Heart left ventricle (tissue), 16 donors: Measurements from ENCODE around the gene ZNF516. TPM values are rescaled to one million over a fixed set of nuclear protein-coding genes. Genes with fewer than 3 reads are reported as not detected.
A peak's percentile ranks its signal among the peaks of the same experiment; 100 is the strongest.

Experiments
- ATAC-seq, 4 donors: fragments of 200-7000 bp; cut with Tn5 transposase; one replicate each; pipeline ENCODE4 v1.9.1; 2020 to 2022; ENCODE audit warnings: moderate library complexity in 4 of 4, mild to moderate bottlenecking in 3 of 4, moderate number of reproducible peaks in 1 of 4
- DNase-seq, 5 donors: peaks; one replicate each; pipeline ENCODE4 v3.0.0-alpha.2; 2020
- H3K27ac ChIP-seq, 12 donors: fragments of 200-600 bp; sonication (generic) in 4 of 12; one replicate each; pipeline versions ENCODE4 v1.5.0 to v1.8.0; 2016 to 2022; ENCODE audit warnings: mild to moderate bottlenecking in 2 of 12
- H3K27me3 ChIP-seq, 9 donors: fragments of 200-600 bp; sonication (generic) in 2 of 9; one replicate each; pipeline versions ENCODE4 v1.5.1 to v1.8.0; 2016 to 2022; ENCODE audit warnings: mild to moderate bottlenecking in 3 of 9
- H3K36me3 ChIP-seq, 9 donors: fragments of 200-600 bp; sonication (generic) in 2 of 9; one replicate each; pipeline versions ENCODE4 v1.5.0 to v1.8.0; 2018 to 2022; ENCODE audit warnings: mild to moderate bottlenecking in 2 of 9
- H3K4me1 ChIP-seq, 12 donors: fragments of 200-600 bp; sonication (generic) in 4 of 12; one replicate each; pipeline versions ENCODE4 v1.5.0 to v1.8.0; 2016 to 2022; ENCODE audit warnings: mild to moderate bottlenecking in 3 of 12
- H3K4me3 ChIP-seq, 12 donors: fragments of 200-600 bp; sonication (generic) in 4 of 12; one replicate each; pipeline versions ENCODE4 v1.5.0 to v1.8.0; 2017 to 2022; ENCODE audit warnings: mild to moderate bottlenecking in 9 of 12, moderate library complexity in 4 of 12
- H3K9me3 ChIP-seq, 12 donors: fragments of 200-600 bp; sonication (generic) in 4 of 12; one replicate each; pipeline versions ENCODE4 v1.5.0 to v1.8.0; 2016 to 2022; ENCODE audit warnings: mild to moderate bottlenecking in 1 of 12
- POLR2A ChIP-seq, 2 donors: fragments of 450-650 bp; IDR thresholded peaks; one replicate each; pipeline ENCODE4 v1.6.1; 2017; ENCODE audit warnings: antibody characterized with exemption in 2 of 2, mild to moderate bottlenecking in 2 of 2, moderate library complexity in 2 of 2
- WGBS, 4 donors: extraction: QIAGEN DNeasy Blood & Tissue Kit in 2 of 4; methylation state at CpG; one replicate each; pipeline versions ENCODE4 v1.1.5 to v1.1.7; 2013 to 2018; 5-methylcytosine and 5-hydroxymethylcytosine counted together
- intact Hi-C, 10 donors: fragments of 100-400 bp; cut with DNase I; formaldehyde crosslinking; loops; one replicate each; pipeline versions ENCODE4 v1.11.1 to v1.14.2; 2022
- polyA plus RNA-seq, 2 donors: library from polyadenylated mRNA; stranded (reverse); fragments of 200-250 nt; gene quantifications; one replicate each; pipeline ENCODE4 v1.2.3, GENCODE V29; 2013
- total RNA-seq, 9 donors: library from RNA; depleted of rRNA in 2 of 9; stranded (reverse); fragments of >200 nt in 2 of 9; fragmentation: NEBNext Ultra II Directional in 3 of 9; extraction: Animal tissue kit (Norgen Biotek cat#: 25700) in 3 of 9; gene quantifications; one replicate each; pipeline versions ENCODE4 v1.1.0 to v1.2.4, GENCODE V29; 2016 to 2023
- TF ChIP-seq, protein P1 (sequence below), 12 donors: fragments of 200-600 bp; sonication (generic) in 4 of 12; IDR thresholded peaks; one replicate each; pipeline versions ENCODE4 v1.5.0 to v1.8.0; 2018 to 2022; ENCODE audit warnings: antibody characterized with exemption in 12 of 12, mild to moderate bottlenecking in 5 of 12
- donor health status: ischemic (EF 13 %, LVEDD 7.1; RV severe dilation, severe dysfunction).
- donor health status: healthy with polysubstance abuse.
- donor health status: DM: no; HTN: yes; CAD: no.
- donor health status: DM: no; HTN: no; CAD: no.
- donor health status: ischemic (EF 25% LVEDD 6.9; RV normal size, moderate dysfunction).
- donor health status: ischemic (EF 25% LVEDD 5.7; RV mildly dilated, moderate dysfunction).
- donor health status: healthy.
- donor health status: DM: yes; HTN: yes; CAD: no.
- donor health status: ischemic (EF 35%, LVEDD 5.7; RV mildly dilated, moderate dysfunction).
- donor health status: nonischemic (EF 11% LVEDD 7.7; RV severe dilation, severe dysfunction).
- donor health status: DM: yes; HTN: yes; CAD: no.
- donor health status: PGD.
- donor health status: ischemic (EF 29% LVEDD 5.4; RV normal size, mild dysfunction).
- donor health status: nonischemic (EF 23%, LVEDD 6.1; RV moderate dilation, normal function).

The ZNF516 gene
- total and polyA plus RNA-seq, 11 donors = 4.8 to 24.8 (median 14.6) TPM

- no peak overlapping the region for H3K27ac ChIP-seq
- H3K27me3 ChIP-seq = no peaks in the 10 kb centered on the region
- H3K4me1 ChIP-seq = peaks cover 0 to 7% (median 0%) of the 10 kb centered on the region in 12 donors
- ATAC-seq (no peak), DNase-seq (no peak)
- no peak overlapping the region for H3K4me3 ChIP-seq
- no peaks in the 10 kb centered on the region for H3K9me3 ChIP-seq
- 96 to 97% (median 96%) methylated on average over 10 of the region's 10 CpGs for WGBS, 4 donors
- intact Hi-C loops = no loop called here
- peaks cover 0 to 51% (median 34%) of the 10 kb centered on the region in 9 donors for H3K36me3 ChIP-seq
- TF ChIP-seq, protein P1, sequence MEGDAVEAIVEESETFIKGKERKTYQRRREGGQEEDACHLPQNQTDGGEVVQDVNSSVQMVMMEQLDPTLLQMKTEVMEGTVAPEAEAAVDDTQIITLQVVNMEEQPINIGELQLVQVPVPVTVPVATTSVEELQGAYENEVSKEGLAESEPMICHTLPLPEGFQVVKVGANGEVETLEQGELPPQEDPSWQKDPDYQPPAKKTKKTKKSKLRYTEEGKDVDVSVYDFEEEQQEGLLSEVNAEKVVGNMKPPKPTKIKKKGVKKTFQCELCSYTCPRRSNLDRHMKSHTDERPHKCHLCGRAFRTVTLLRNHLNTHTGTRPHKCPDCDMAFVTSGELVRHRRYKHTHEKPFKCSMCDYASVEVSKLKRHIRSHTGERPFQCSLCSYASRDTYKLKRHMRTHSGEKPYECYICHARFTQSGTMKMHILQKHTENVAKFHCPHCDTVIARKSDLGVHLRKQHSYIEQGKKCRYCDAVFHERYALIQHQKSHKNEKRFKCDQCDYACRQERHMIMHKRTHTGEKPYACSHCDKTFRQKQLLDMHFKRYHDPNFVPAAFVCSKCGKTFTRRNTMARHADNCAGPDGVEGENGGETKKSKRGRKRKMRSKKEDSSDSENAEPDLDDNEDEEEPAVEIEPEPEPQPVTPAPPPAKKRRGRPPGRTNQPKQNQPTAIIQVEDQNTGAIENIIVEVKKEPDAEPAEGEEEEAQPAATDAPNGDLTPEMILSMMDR (IDR thresholded peaks at IDR 0.05) = no peak
- TF ChIP-seq POLR2A (IDR thresholded peaks at IDR 0.05) = no peak
Observed at GRCh38 chr18:76365561-76365960, 129.5 kb downstream of the ZNF516 start.

GRCh38 chr18:76364282-76365259 lies 130.5 kb downstream of the ZNF516 start:
- ATAC-seq = no peak
- H3K4me1 ChIP-seq = peaks cover 0 to 7% (median 0%) of the 10 kb centered on the region in 12 donors
- H3K4me3 ChIP-seq = no peak overlapping the region
- H3K9me3 ChIP-seq = no peaks in the 10 kb centered on the region
- 93 to 97% (median 96%) methylated on average over 14 of the region's 14 CpGs for WGBS, 4 donors
- peaks cover 0 to 46% (median 32%) of the 10 kb centered on the region in 9 donors for H3K36me3 ChIP-seq
- H3K27me3 ChIP-seq = no peaks in the 10 kb centered on the region
- DNase-seq = no peak
- no peak for TF ChIP-seq POLR2A (IDR thresholded peaks at IDR 0.05)
- TF ChIP-seq, protein P1 (IDR thresholded peaks at IDR 0.05) = no peak
- intact Hi-C loops = no loop called here
- H3K27ac ChIP-seq = peak overlapping the region in 1 of 12 donors; percentile 68

DNA sequence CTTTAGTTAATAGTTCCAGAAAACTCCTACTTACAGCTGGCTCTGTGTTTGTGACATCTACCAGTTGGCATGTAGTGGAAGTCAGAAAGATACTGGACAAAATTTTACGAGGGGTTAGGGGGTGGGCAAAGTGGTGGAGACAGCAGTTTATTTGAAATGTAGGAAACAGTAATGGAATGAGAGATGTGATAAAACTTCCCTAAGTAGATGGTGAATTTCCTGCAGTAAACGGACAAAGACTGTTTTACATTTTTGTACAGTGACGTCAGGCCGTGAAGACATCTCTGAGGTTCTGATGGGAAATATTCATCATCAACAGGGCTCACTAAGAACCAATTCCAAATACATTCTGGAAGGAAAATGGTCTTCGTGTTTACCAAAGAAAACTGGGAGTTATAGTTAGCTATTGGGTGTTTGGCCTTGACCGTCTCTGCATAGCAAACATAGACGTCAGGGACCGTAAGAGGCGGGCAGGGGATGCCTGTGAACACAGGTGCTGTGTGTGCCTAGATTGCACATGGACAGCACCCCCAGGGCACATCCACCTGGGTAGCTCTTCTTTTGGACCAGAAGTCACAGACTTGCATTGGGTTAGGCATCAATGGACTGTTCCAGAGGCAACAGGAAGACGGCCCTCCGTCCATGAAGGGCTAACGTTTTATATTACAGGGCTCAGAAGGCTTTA lies 131.5 kb downstream of the ZNF516 start:
- no peak overlapping the region for H3K4me3 ChIP-seq
- no peaks in the 10 kb centered on the region for H3K9me3 ChIP-seq
- TF ChIP-seq POLR2A (IDR thresholded peaks at IDR 0.05) = no peak
- TF ChIP-seq, protein P1 (IDR thresholded peaks at IDR 0.05) = no peak
- ATAC-seq (no peak), DNase-seq (no peak)
- intact Hi-C loops = no loop called here
- peaks cover 0 to 7% (median 0%) of the 10 kb centered on the region in 12 donors for H3K4me1 ChIP-seq
- H3K36me3 ChIP-seq = peaks cover 0 to 49% (median 38%) of the 10 kb centered on the region in 9 donors
- peak overlapping the region in 1 of 12 donors; percentile 68 for H3K27ac ChIP-seq
- WGBS, 4 donors = 80 to 88% (median 84%) methylated on average over 12 of the region's 12 CpGs
- H3K27me3 ChIP-seq = no peaks in the 10 kb centered on the region

- TF ChIP-seq, protein P1 (IDR thresholded peaks at IDR 0.05) = no peak
- no peak for TF ChIP-seq POLR2A (IDR thresholded peaks at IDR 0.05)
- 91 to 95% (median 94%) methylated on average over 7 of the region's 7 CpGs for WGBS, 4 donors
Observed at GRCh38 chr18:76362676-76363075, 132.4 kb downstream of the ZNF516 start.

More at GRCh38 chr18:76362676-76363075, 132.4 kb downstream of the ZNF516 start:
- peaks cover 0 to 57% (median 45%) of the 10 kb centered on the region in 9 donors for H3K36me3 ChIP-seq
- peaks cover 0 to 7% (median 0%) of the 10 kb centered on the region in 12 donors for H3K4me1 ChIP-seq
- ATAC-seq (no peak), DNase-seq (no peak)
- peak overlapping the region in 1 of 12 donors; percentile 68 for H3K27ac ChIP-seq
- H3K4me3 ChIP-seq = no peak overlapping the region
- no peaks in the 10 kb centered on the region for H3K9me3 ChIP-seq
- H3K27me3 ChIP-seq = no peaks in the 10 kb centered on the region
- intact Hi-C loops = no loop called here
